K562 (cell line): ENCODE results near the gene RNF150.

Experiments used
- ARID1B ChIP-seq: fragments of 450-650 bp; IDR thresholded peaks from 2 replicates; pipeline ENCODE4 v1.6.1; 2016; ENCODE audit warnings: antibody characterized with exemption, mild to moderate bottlenecking, inconsistent platforms
- CTCF ChIP-seq, 3 experiments: IDR thresholded peaks in 2 of 3; conservative IDR thresholded peaks in 1 of 3; 2 replicates each; pipeline ENCODE4 v1.5.1; 2011 to 2012; ENCODE audit warnings: low read length in 3 of 3, mild to moderate bottlenecking in 3 of 3, control low read depth in 2 of 3, improper control_type of control experiment in 1 of 3, inconsistent platforms in 1 of 3, low read depth in 1 of 3, mixed read lengths in 1 of 3, moderate library complexity in 1 of 3; ENCODE audit not compliant: insufficient read depth in 2 of 3
- FOXA1 ChIP-seq: fragments of 450-650 bp; IDR thresholded peaks from 2 replicates; pipeline ENCODE4 v1.6.1; 2016; ENCODE audit warnings: mild to moderate bottlenecking, borderline replicate concordance
- GABPA ChIP-seq: fragments of 200-800 bp; sonication (Bioruptor generic); conservative IDR thresholded peaks from 2 replicates; pipeline ENCODE4 v1.6.1; 2016; ENCODE audit warnings: low read depth, missing genetic modification characterization, missing compliant biosample characterization
- L3MBTL2 ChIP-seq: fragments of 450-650 bp; IDR thresholded peaks from 2 replicates; pipeline ENCODE4 v1.6.1; 2016; ENCODE audit warnings: mild to moderate bottlenecking, moderate library complexity
- POLR2G ChIP-seq: fragments of 200-400 bp; formaldehyde crosslinking; IDR thresholded peaks from 2 replicates; pipeline ENCODE4 v1.6.1; 2017; ENCODE audit warnings: low read depth, mild to moderate bottlenecking, antibody characterized with exemption, low read length, moderate library complexity
- WHSC1 ChIP-seq: IDR thresholded peaks from one replicate; pipeline ENCODE4 v1.6.1; 2012; ENCODE audit warnings: low read length, control low read depth, inconsistent platforms
- YY1 ChIP-seq, 3 experiments: IDR thresholded peaks; 2 replicates each; pipeline ENCODE4 v1.6.1; 2011; ENCODE audit warnings: low read length in 2 of 3, mild to moderate bottlenecking in 2 of 3, moderate library complexity in 2 of 3, borderline replicate concordance in 1 of 3, control low read depth in 1 of 3, low read depth in 1 of 3; ENCODE audit not compliant: insufficient read depth in 3 of 3, insufficient replicate concordance in 2 of 3, control insufficient read depth in 1 of 3, insufficient read length in 1 of 3; ENCODE audit errors: extremely low read depth in 1 of 3
- ZBTB33 ChIP-seq: sonication (generic); formaldehyde crosslinking; IDR thresholded peaks from 2 replicates; pipeline ENCODE4 v1.8.1; 2023; ENCODE audit warnings: mild to moderate bottlenecking, missing genetic modification reagents
- ZFP36 ChIP-seq: fragments of 150-350 bp; IDR thresholded peaks from 2 replicates; pipeline ENCODE4 v1.6.1; 2018; ENCODE audit warnings: low read length, low read depth; ENCODE audit not compliant: partially characterized antibody
- ZNF436 ChIP-seq: fragments of 250-450, 450-650 bp; sonication (Bioruptor Pico); formaldehyde crosslinking; IDR thresholded peaks from 2 replicates; pipeline ENCODE4 v1.7.0; 2020; ENCODE audit warnings: mild to moderate bottlenecking

- TF ChIP-seq WHSC1 (no peak), FOXA1 (no peak), ARID1B (no peak), YY1 (IDR thresholded peaks at IDR 0.05; ENCODE audit: borderline replicate concordance in 1 of 3, control insufficient read depth in 1 of 3, extremely low read depth in 1 of 3, insufficient read depth in 3 of 3, insufficient read length in 1 of 3, insufficient replicate concordance in 2 of 3, low read depth in 1 of 3, low read length in 2 of 3) (no peak), L3MBTL2 (no peak), GABPA (no peak), ZFP36 (no peak), POLR2G (no peak), CTCF (IDR thresholded peaks at IDR 0.05 in 2 of 3, conservative IDR thresholded peaks at IDR 0.05 in 1 of 3; ENCODE audit: insufficient read depth in 2 of 3, low read depth in 1 of 3, low read length in 3 of 3) (no peak), ZNF436 (CRISPR knock-in tag) (no peak), ZBTB33 (no peak)
Observed at GRCh38 chr4:141081921-141082395, 51.3 kb downstream of the RNF150 start.
